ENCODE results near the gene UBAC2.

GRCh38 chr13:99270518-99270917 lies 69.9 kb downstream of the UBAC2 start:
- TF ChIP-seq CTCF (IDR thresholded peaks at IDR 0.05; ENCODE audit: low read length) (no peak), EZH2 (IDR thresholded peaks at IDR 0.05; ENCODE audit: borderline replicate concordance, low read length) (no peak)

Measured in OCI-LY1 (cell line).